Trophoblast cell (in vitro differentiated cells and primary cell): Measurements from ENCODE around the gene AKAP13.

Experiments
- DNase-seq, 2 donors: peaks; one replicate each; pipeline ENCODE4 v3.0.0-alpha.2; 2016
- H2AFZ ChIP-seq: 2 replicates; pipeline ENCODE4 v1.6.1; 2013; ENCODE audit warnings: low read length, moderate library complexity, mild to moderate bottlenecking; ENCODE audit not compliant: insufficient read depth, poor library complexity
- H2AK5ac ChIP-seq: 2 replicates; pipeline ENCODE4 v1.6.1; 2013; ENCODE audit warnings: mild to moderate bottlenecking, low read length
- H2BK120ac ChIP-seq: 2 replicates; pipeline ENCODE4 v1.6.1; 2013; ENCODE audit warnings: low read length, mild to moderate bottlenecking, moderate library complexity; ENCODE audit not compliant: insufficient read depth, poor library complexity
- H2BK12ac ChIP-seq: 2 replicates; pipeline ENCODE4 v1.6.1; 2013; ENCODE audit warnings: mild to moderate bottlenecking, low read length, moderate library complexity
- H2BK5ac ChIP-seq: 2 replicates; pipeline ENCODE4 v1.6.1; 2013; ENCODE audit warnings: low read length, low read depth, moderate library complexity, mild to moderate bottlenecking; ENCODE audit not compliant: poor library complexity
- H3K14ac ChIP-seq: 2 replicates; pipeline ENCODE4 v1.6.1; 2013; ENCODE audit warnings: mild to moderate bottlenecking, low read length
- H3K18ac ChIP-seq: 2 replicates; pipeline ENCODE4 v1.6.1; 2013; ENCODE audit warnings: mild to moderate bottlenecking, low read length
- H3K23ac ChIP-seq: 2 replicates; pipeline ENCODE4 v1.6.1; 2013; ENCODE audit warnings: low read length
- H3K27ac ChIP-seq: 2 replicates; pipeline ENCODE4 v1.5.1; 2013; ENCODE audit warnings: low read depth, mild to moderate bottlenecking, inconsistent platforms, low read length, moderate library complexity
- H3K27me3 ChIP-seq: 2 replicates; pipeline ENCODE4 v1.6.1; 2013; ENCODE audit warnings: inconsistent platforms, mild to moderate bottlenecking, low read length, moderate library complexity; ENCODE audit not compliant: insufficient read depth
- H3K36me3 ChIP-seq, 2 experiments: 1 replicate in 1 of 2; 2 replicates in 1 of 2; pipeline ENCODE4 v1.6.1; 2013; ENCODE audit warnings: low read length in 2 of 2, mild to moderate bottlenecking in 2 of 2, moderate library complexity in 1 of 2; ENCODE audit not compliant: insufficient read depth in 2 of 2, control insufficient read depth in 1 of 2
- H3K4ac ChIP-seq: 2 replicates; pipeline ENCODE4 v1.6.1; 2013; ENCODE audit warnings: low read depth, mild to moderate bottlenecking, low read length, moderate library complexity
- H3K4me1 ChIP-seq, 2 experiments: 1 replicate in 1 of 2; 2 replicates in 1 of 2; pipeline ENCODE4 v1.6.1; 2013; ENCODE audit warnings: low read length in 2 of 2, mild to moderate bottlenecking in 2 of 2, moderate library complexity in 1 of 2; ENCODE audit not compliant: insufficient read depth in 2 of 2, control insufficient read depth in 1 of 2
- H3K4me2 ChIP-seq: 2 replicates; pipeline ENCODE4 v1.6.1; 2013; ENCODE audit warnings: inconsistent platforms, mild to moderate bottlenecking, low read length, moderate library complexity
- H3K4me3 ChIP-seq: 2 replicates; pipeline ENCODE4 v1.5.1; 2013; ENCODE audit warnings: mild to moderate bottlenecking, low read depth, low read length, inconsistent platforms
- H3K79me1 ChIP-seq: one replicate; pipeline ENCODE4 v1.6.1; 2013; ENCODE audit warnings: low read length
- H3K79me2 ChIP-seq: 2 replicates; pipeline ENCODE4 v1.6.1; 2013; ENCODE audit warnings: low read length, mild to moderate bottlenecking; ENCODE audit not compliant: control insufficient read depth, insufficient read depth, poor library complexity
- H3K9ac ChIP-seq: 2 replicates; pipeline ENCODE4 v1.6.1; 2013; ENCODE audit warnings: mild to moderate bottlenecking, low read length
- H3K9me3 ChIP-seq: 2 replicates; pipeline ENCODE4 v1.6.1; 2013; ENCODE audit warnings: low read depth, mild to moderate bottlenecking, control low read depth, inconsistent platforms, low read length; ENCODE audit not compliant: insufficient read depth
- H4K12ac ChIP-seq: 2 replicates; pipeline ENCODE4 v1.6.1; 2013; ENCODE audit warnings: low read depth, mild to moderate bottlenecking, low read length, moderate library complexity
- H4K8ac ChIP-seq: 2 replicates; pipeline ENCODE4 v1.6.1; 2013; ENCODE audit warnings: low read depth, mild to moderate bottlenecking, low read length, moderate library complexity
- H4K91ac ChIP-seq: one replicate; pipeline ENCODE4 v1.6.1; 2013; ENCODE audit warnings: low read depth, mild to moderate bottlenecking, low read length, moderate library complexity
- WGBS: extraction: QIAGEN DNeasy Blood & Tissue Kit; methylation state at CpG from one replicate; pipeline ENCODE4 v1.1.7; 2013; ENCODE audit warnings: missing lambda C conversion rate; ENCODE audit not compliant: insufficient read length, insufficient coverage; ENCODE audit errors: extremely low coverage; 5-methylcytosine and 5-hydroxymethylcytosine counted together

AKAP13 gene

GRCh38 chr15:85751291-85752123 is 371.1 kb downstream of the AKAP13 start:
- no peak for DNase-seq
- no peak overlapping the region for H2BK5ac ChIP-seq
- no peak overlapping the region for H2BK12ac ChIP-seq
- no peak overlapping the region for H3K9ac ChIP-seq
- no peak overlapping the region for H3K4me2 ChIP-seq
- peaks cover 0 to 2% of the 10 kb centered on the region in 2 experiments for H3K4me1 ChIP-seq
- no peak overlapping the region for H3K18ac ChIP-seq
- no peaks in the 10 kb centered on the region for H3K9me3 ChIP-seq
- no peak overlapping the region for H4K91ac ChIP-seq
- no peaks in the 10 kb centered on the region for H3K79me1 ChIP-seq
- WGBS: no CpG with 5 or more reads among the region's 15 CpGs
- H3K23ac ChIP-seq: no peak overlapping the region
- no peak overlapping the region for H3K14ac ChIP-seq
- no peak overlapping the region for H3K4ac ChIP-seq
- no peak overlapping the region for H4K12ac ChIP-seq
- H2AK5ac ChIP-seq: no peak overlapping the region
- H2BK120ac ChIP-seq: no peak overlapping the region
- H3K4me3 ChIP-seq: no peak overlapping the region
- H2AFZ ChIP-seq: no peak overlapping the region
- H3K27ac ChIP-seq: no peak overlapping the region
- peaks cover 23 to 28% of the 10 kb centered on the region in 2 experiments for H3K36me3 ChIP-seq
- no peaks in the 10 kb centered on the region for H3K27me3 ChIP-seq
- H4K8ac ChIP-seq: no peak overlapping the region
- H3K79me2 ChIP-seq: no peaks in the 10 kb centered on the region

DNA sequence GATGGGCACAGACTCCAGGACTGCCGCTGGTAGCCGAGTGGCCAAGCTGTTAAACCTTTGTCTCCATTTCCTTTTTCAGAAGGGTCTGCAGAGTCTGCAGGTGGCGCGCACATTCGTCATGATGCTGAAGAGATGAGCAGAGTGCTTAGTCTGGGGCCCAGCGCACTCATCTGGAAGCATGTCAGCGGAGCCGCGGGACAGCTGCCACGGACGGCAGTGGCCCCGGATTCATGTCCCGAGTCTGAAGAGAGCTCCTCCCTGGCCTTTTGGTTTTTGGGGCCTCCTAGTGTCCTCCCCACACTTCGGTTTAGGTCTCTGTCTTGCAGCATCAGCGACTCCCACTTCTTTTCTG is 371.7 kb downstream of the AKAP13 start:
- Histone ChIP-seq H3K4me1 (peaks cover 0 to 4% of the 10 kb centered on the region in 2 experiments), H3K4ac (no peak overlapping the region), H3K4me3 (no peak overlapping the region), H4K12ac (no peak overlapping the region), H2BK12ac (no peak overlapping the region), H4K91ac (no peak overlapping the region), H3K27ac (no peak overlapping the region), H3K18ac (no peak overlapping the region), H2BK5ac (no peak overlapping the region), H3K79me2 (no peaks in the 10 kb centered on the region), H2AK5ac (no peak overlapping the region), H3K4me2 (no peak overlapping the region), H3K36me3 (peaks cover 18 to 22% of the 10 kb centered on the region in 2 experiments), H3K9ac (no peak overlapping the region), H3K27me3 (no peaks in the 10 kb centered on the region), H3K79me1 (no peaks in the 10 kb centered on the region), H2AFZ (no peak overlapping the region), H3K9me3 (no peaks in the 10 kb centered on the region), H3K14ac (no peak overlapping the region), H3K23ac (no peak overlapping the region), H2BK120ac (no peak overlapping the region), H4K8ac (no peak overlapping the region)
- DNase-seq: no peak
- WGBS: no CpG with 5 or more reads among the region's 15 CpGs

DNA sequence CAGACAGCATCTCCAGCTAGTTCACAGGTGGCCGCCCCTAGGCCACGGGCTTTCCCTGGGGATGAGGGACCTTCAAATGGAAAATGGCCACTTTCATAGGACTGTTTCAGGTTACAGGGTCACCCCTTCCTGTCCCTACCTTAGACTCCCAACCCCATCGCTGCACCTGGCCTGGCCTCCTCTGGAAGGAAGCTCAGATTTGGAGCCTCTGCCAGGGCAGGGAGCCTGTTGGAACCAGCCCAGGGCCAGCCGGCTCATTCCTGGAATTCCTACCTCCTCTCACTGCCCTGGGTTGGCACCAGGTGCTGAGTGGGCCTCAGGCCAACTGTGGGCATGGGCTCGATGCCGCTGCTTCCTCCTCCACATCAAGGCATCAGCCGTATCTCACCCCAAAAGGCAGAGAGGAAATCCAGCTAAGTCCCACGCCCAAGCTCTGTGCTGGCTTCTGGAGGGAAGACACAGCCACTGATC is 372.1 kb downstream of the AKAP13 start:
- no peak overlapping the region for H4K91ac ChIP-seq
- H4K12ac ChIP-seq: no peak overlapping the region
- no peak overlapping the region for H3K9ac ChIP-seq
- H3K27ac ChIP-seq: no peak overlapping the region
- H3K27me3 ChIP-seq: no peaks in the 10 kb centered on the region
- peaks cover 17 to 20% of the 10 kb centered on the region in 2 experiments for H3K36me3 ChIP-seq
- H2BK5ac ChIP-seq: no peak overlapping the region
- H2BK120ac ChIP-seq: no peak overlapping the region
- no peak overlapping the region for H3K4ac ChIP-seq
- H4K8ac ChIP-seq: no peak overlapping the region
- peaks cover 1 to 6% of the 10 kb centered on the region in 2 experiments for H3K4me1 ChIP-seq
- H3K18ac ChIP-seq: no peak overlapping the region
- H2BK12ac ChIP-seq: no peak overlapping the region
- H2AFZ ChIP-seq: no peak overlapping the region
- no peak overlapping the region for H3K4me3 ChIP-seq
- no peak overlapping the region for H3K14ac ChIP-seq
- no peak overlapping the region for H3K4me2 ChIP-seq
- no peaks in the 10 kb centered on the region for H3K9me3 ChIP-seq
- H2AK5ac ChIP-seq: no peak overlapping the region
- no peak overlapping the region for H3K23ac ChIP-seq
- no peaks in the 10 kb centered on the region for H3K79me1 ChIP-seq
- WGBS: no CpG with 5 or more reads among the region's 8 CpGs
- no peaks in the 10 kb centered on the region for H3K79me2 ChIP-seq
- no peak for DNase-seq

DNA sequence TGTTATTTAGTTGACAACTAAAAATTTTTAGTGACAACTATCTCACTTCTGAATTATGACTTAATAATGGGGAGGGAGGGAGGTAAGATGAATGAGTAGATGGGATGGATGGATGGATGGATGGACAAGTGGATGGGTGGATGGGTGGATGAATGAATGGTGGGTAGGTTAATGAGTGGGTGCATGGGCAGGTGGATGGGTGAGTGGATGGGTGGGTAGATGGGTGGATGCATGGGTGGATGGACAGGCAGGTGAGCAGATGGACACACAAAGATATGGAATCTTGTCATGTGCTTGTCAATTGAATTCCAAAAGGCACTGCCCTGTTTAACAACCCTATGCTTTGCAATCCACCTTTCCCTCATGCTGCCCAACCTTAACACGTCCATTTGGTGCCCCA is 372.9 kb downstream of the AKAP13 start:
- Histone ChIP-seq H3K27ac (no peak overlapping the region), H2BK120ac (no peak overlapping the region), H4K12ac (no peak overlapping the region), H4K91ac (no peak overlapping the region), H2BK5ac (no peak overlapping the region), H3K4me2 (no peak overlapping the region), H3K14ac (no peak overlapping the region), H3K79me1 (no peaks in the 10 kb centered on the region), H2BK12ac (no peak overlapping the region), H3K9ac (no peak overlapping the region), H3K4me1 (peaks cover 8 to 13% of the 10 kb centered on the region in 2 experiments), H3K9me3 (no peaks in the 10 kb centered on the region), H3K27me3 (no peaks in the 10 kb centered on the region), H3K18ac (no peak overlapping the region), H2AK5ac (no peak overlapping the region), H3K23ac (no peak overlapping the region), H2AFZ (no peak overlapping the region), H4K8ac (no peak overlapping the region), H3K36me3 (peaks cover 16 to 17% of the 10 kb centered on the region in 2 experiments), H3K79me2 (no peaks in the 10 kb centered on the region), H3K4ac (no peak overlapping the region), H3K4me3 (no peak overlapping the region)
- no CpG with 5 or more reads among the region's 1 CpG for WGBS
- no peak for DNase-seq
